ENCODE measurements around the gene SLC36A3. TPM values are rescaled to one million over a fixed set of nuclear protein-coding genes. Genes with fewer than 3 reads are reported as not detected.

SLC36A3 gene
- total and polyA plus RNA-seq, 2 of the 4 experiments (the other 2 are of a cell fraction) = not detected

DNA sequence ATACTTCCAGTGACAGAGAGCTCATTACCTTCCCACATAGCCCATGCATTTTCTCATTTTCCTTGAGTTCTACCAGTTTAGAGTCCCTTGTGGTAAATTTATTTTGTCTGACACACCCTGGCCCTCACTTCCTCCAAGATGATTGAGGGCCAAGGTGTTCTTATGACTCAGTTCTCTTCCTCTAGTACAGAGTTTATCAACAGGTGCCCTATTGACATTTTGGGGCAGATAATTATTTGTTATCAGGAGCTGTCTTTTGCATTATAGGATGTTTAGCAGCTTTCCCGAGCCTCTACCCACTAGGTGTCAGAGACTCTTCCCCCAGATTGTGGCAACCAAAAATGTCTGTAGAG is 7.1 kb downstream of the SLC36A3 start:
- ATAC-seq (ENCODE audit: low read depth) (no peak), DNase-seq (no peak)
- Histone ChIP-seq H3K79me1 (ENCODE audit: low read depth in 1 of 2, low read length in 2 of 2) (no peaks in the 10 kb centered on the region), H2BK5ac (ENCODE audit: low read depth, low read length, poor library complexity, severe bottlenecking) (no peak overlapping the region), H3K27me3 (ENCODE audit: control insufficient read depth, insufficient read depth, low read length) (peaks cover 9% of the 10 kb centered on the region), H3K4me1 (ENCODE audit: control insufficient read depth, insufficient read depth, low read length) (no peaks in the 10 kb centered on the region), H3K27ac (ENCODE audit: insufficient read depth, low read length) (no peak overlapping the region), H3K56ac (ENCODE audit: extremely low read depth, insufficient read depth, low read length) (no peak overlapping the region), H2AFZ (replicated peaks; ENCODE audit: low read length, poor library complexity) (no peak overlapping the region), H2AK9ac (replicated peaks; ENCODE audit: low read depth, low read length, poor library complexity) (no peak overlapping the region), H3K14ac (replicated peaks; ENCODE audit: low read depth, low read length) (no peak overlapping the region), H2AK5ac (ENCODE audit: low read depth, low read length) (no peak overlapping the region), H3K4me2 (ENCODE audit: low read depth, low read length) (no peak overlapping the region), H4K8ac (ENCODE audit: low read depth in 2 of 2, low read length in 2 of 2) (no peak overlapping the region), H3K23ac (ENCODE audit: low read depth, low read length) (no peak overlapping the region), H4K20me1 (ENCODE audit: insufficient read depth, low read length) (no peaks in the 10 kb centered on the region), H2BK20ac (ENCODE audit: low read depth, low read length) (no peak overlapping the region), H3K9ac (ENCODE audit: low read depth, low read length) (no peak overlapping the region), H3K36me3 (ENCODE audit: control insufficient read depth, insufficient read depth, low read length) (no peaks in the 10 kb centered on the region), H2BK15ac (ENCODE audit: low read depth, low read length) (no peak overlapping the region), H2BK120ac (ENCODE audit: low read depth, low read length) (no peak overlapping the region), H3K4ac (ENCODE audit: low read depth, low read length) (no peak overlapping the region), H4K5ac (ENCODE audit: low read depth, low read length) (no peak overlapping the region), H3K9me1 (ENCODE audit: insufficient read depth, low read length) (no peaks in the 10 kb centered on the region), H3K9me3 (ENCODE audit: control insufficient read depth, insufficient read depth, low read length) (no peaks in the 10 kb centered on the region), H4K91ac (ENCODE audit: insufficient read depth, low read depth, low read length) (no peak overlapping the region), H3K18ac (ENCODE audit: low read depth, low read length) (no peak overlapping the region), H3K4me3 (ENCODE audit: insufficient read depth, low read depth, low read length) (no peak overlapping the region)
- TF ChIP-seq MXI1 (IDR thresholded peaks at IDR 0.05; ENCODE audit: borderline replicate concordance, low read depth, low read length) = no peak
- TF ChIP-seq NFE2L2 (IDR thresholded peaks at IDR 0.05; ENCODE audit: low read depth, low read length) = no peak
- TF ChIP-seq RAD21 (IDR thresholded peaks at IDR 0.05; ENCODE audit: low read length) = no peak
- TF ChIP-seq FOS (IDR thresholded peaks at IDR 0.05; ENCODE audit: low read depth, low read length) = no peak
- no peak for TF ChIP-seq RCOR1 (IDR thresholded peaks at IDR 0.05; ENCODE audit: insufficient replicate concordance, low read length)
- TF ChIP-seq CHD1 (IDR thresholded peaks at IDR 0.05; ENCODE audit: low read depth, low read length) = no peak
- no peak for TF ChIP-seq CEBPB (IDR thresholded peaks at IDR 0.05; ENCODE audit: low read depth, low read length)
- no peak for TF ChIP-seq POLR2A (IDR thresholded peaks at IDR 0.05; ENCODE audit: low read depth, low read length)
- TF ChIP-seq MAFK (IDR thresholded peaks at IDR 0.05; ENCODE audit: low read depth, low read length) = no peak
- TF ChIP-seq MAZ (IDR thresholded peaks at IDR 0.05; ENCODE audit: borderline replicate concordance, low read depth, low read length) = no peak
- TF ChIP-seq, protein P1, sequence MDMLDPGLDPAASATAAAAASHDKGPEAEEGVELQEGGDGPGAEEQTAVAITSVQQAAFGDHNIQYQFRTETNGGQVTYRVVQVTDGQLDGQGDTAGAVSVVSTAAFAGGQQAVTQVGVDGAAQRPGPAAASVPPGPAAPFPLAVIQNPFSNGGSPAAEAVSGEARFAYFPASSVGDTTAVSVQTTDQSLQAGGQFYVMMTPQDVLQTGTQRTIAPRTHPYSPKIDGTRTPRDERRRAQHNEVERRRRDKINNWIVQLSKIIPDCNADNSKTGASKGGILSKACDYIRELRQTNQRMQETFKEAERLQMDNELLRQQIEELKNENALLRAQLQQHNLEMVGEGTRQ (IDR thresholded peaks at IDR 0.05; ENCODE audit: low read depth, low read length) = no peak
- no CpG with 5 or more reads among the region's 1 CpG for WGBS, 2 experiments (ENCODE audit: extremely low coverage in 2 of 2, insufficient read length in 1 of 2)
- in situ Hi-C loops (cut with MboI; ENCODE audit: low sequenced_read_pairs) (no loop called here), intact Hi-C loops (cut with micrococcal nuclease) (no loop called here), dilution Hi-C loops (cut with HindIII; ENCODE audit: low sequenced_read_pairs, unreplicated experiment) (no loop called here)
- BruUV-seq (replicated peaks) = no TSS peak
- POLR2A ChIA-PET (ENCODE audit: unreplicated experiment) = no interaction called here
- CTCF ChIA-PET = no interaction called here

Data from IMR-90 (cell line).